LNCAP (cell line): ENCODE results near the gene DLGAP4.

Source experiments
- CTCF ChIP-seq: fragments of 450-650 bp; IDR thresholded peaks from 2 replicates; pipeline ENCODE4 v1.5.1; 2017; ENCODE audit warnings: mild to moderate bottlenecking

DLGAP4 gene

DNA sequence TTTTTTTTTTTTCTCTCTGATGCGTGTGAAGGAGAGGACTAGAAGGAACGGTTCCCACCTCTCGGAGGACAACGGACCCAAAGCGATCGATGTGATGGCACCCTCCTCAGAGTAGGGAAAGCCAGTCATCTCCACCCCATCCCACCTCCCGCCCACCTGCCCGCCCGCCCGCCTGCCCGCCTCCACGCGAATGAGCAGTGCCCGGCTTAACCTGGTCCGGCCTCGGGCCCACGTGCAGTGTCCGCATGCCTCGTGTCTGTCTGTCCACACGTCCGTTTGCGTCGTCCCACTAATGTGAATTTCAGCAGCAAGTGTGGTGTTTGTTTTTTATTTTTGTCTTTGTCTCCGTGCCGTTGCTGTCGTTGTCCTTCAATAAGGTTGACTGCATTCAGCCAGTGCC is 193.1 kb downstream of the DLGAP4 start:
- TF ChIP-seq CTCF, result no peak

GRCh38 chr20:36499723-36500501 is 193.8 kb downstream of the DLGAP4 start:
- no peak for TF ChIP-seq CTCF

GRCh38 chr20:36501367-36502006 is 195.3 kb downstream of the DLGAP4 start:
- TF ChIP-seq CTCF, result no peak

DNA sequence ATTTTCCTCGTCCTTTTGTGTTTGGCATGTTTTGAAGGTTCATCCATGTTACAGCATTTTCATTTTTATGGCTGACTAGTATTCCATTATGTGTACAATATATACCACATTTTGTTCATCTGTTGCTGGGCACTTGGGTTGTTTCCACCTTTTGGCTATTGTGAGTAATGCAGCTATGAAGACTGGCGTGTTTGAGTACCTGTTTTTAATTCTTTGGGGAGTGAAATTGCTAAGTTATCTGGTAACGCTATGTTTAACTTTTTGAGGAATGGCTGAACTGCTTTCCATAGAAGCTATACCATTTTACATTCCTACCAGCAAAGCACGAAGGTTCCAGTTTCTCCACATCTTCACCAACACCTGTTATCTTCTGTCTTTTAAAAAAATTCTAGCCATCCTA is 198.2 kb downstream of the DLGAP4 start:
- no peak for TF ChIP-seq CTCF

GRCh38 chr20:36506253-36506652 is 200.1 kb downstream of the DLGAP4 start:
- peak; percentile 23; the same call in 1 of the 2 replicates for TF ChIP-seq CTCF

DNA sequence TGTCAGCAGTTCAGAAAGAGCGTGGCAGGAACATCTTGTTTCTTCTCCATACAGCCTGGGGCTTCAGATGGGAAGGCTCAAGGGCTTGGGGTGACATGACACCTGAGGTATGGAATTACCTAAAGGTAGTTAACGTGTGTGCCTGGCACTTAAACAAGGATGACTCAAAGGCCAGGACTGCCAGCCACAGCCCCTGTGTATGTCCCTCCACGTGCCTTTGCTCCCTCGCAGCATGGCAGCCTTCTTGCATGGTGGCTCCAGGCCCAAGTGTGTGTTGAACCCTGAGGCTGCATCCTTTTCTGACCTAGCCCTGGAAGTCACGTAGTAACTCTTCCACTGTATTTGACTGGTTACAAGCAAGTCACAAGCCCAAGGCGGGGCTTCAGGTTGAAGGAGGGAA is 201.6 kb downstream of the DLGAP4 start:
- TF ChIP-seq CTCF, result no peak

DNA sequence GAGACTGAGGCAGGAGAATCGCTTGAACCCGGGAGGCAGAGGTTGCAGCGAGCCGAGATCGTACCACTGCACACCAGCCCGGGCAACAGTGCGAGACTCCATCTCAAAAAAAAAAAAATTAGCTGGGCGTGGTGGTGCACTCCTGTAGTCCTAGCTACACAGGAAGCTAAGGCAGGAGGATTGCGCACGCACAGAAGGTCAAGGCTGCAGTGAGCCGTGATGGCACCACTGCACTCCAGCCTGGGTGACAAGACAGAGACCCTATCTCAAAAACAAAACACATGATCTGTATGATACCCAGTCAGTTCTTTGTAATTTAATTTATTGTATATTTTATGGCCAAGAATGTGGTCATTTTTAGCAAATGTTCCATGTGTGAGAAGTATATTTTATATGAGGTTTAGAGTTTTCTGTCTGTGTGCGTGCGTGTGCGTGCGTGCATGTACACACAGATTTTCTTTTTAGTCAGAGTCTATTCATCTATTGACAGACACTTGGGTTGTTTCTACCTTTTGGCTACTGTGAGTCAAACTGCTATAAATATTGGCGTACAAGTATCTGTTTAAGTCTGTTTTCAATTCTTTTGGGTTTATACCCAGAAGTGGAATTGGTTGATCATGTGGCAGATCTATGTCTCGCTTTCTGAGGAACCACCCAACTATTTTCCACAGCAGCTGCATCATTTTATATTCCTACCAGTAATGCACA is 213.0 kb downstream of the DLGAP4 start:
- no peak for TF ChIP-seq CTCF
